IPS-18c (cell line): Measurements from ENCODE around the gene C11orf91.
"Not testable (repeated sequence)": the region's sequence is repeated elsewhere in the genome, so short reads cannot be mapped to it uniquely, and the experiment has no call there.

Experiments used
- H3K4me3 ChIP-seq: 2 replicates; pipeline ENCODE4 v1.7.0; 2013; ENCODE audit warnings: low read depth, mild to moderate bottlenecking, low read length, moderate library complexity; ENCODE audit not compliant: insufficient read depth
- H3K9me3 ChIP-seq: one replicate; pipeline ENCODE4 v1.6.1; 2013; ENCODE audit warnings: mild to moderate bottlenecking, low read length, moderate library complexity; ENCODE audit not compliant: control insufficient read depth, insufficient read depth

Gene C11orf91

GRCh38 chr11:33687733-33688479 is 12.7 kb downstream of the C11orf91 start:
- no peak overlapping the region for H3K4me3 ChIP-seq
- no peaks in the 10 kb centered on the region for H3K9me3 ChIP-seq

GRCh38 chr11:33685082-33685481 is 15.5 kb downstream of the C11orf91 start:
- no peak overlapping the region for H3K4me3 ChIP-seq
- H3K9me3 ChIP-seq, result no peaks in the 10 kb centered on the region

- no peak overlapping the region for H3K4me3 ChIP-seq
- H3K9me3 ChIP-seq, result no peaks in the 10 kb centered on the region
Measured at GRCh38 chr11:33684003-33684706, 16.5 kb downstream of the C11orf91 start.

DNA sequence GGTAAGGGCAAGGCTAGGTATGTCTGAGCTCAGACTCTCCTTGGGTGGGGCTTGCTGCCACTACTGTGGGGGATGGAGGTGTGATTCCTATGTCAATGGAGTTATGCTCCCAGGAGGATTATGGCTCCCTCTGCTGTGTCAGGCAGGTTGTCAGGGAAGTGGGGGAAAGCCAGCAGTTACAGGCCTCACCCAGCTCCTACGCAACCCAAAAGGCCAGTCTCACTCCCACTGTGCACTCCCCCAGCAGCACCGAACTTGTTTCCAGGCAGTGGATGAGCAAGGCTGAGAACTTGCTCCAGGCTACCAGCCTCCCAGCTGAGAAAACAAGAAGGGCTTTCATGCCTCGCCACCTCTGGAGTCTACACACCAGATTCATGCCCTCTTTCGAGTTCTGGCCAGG is 18.2 kb downstream of the C11orf91 start:
- H3K9me3 ChIP-seq, result no peaks in the 10 kb centered on the region
- no peak overlapping the region for H3K4me3 ChIP-seq

DNA sequence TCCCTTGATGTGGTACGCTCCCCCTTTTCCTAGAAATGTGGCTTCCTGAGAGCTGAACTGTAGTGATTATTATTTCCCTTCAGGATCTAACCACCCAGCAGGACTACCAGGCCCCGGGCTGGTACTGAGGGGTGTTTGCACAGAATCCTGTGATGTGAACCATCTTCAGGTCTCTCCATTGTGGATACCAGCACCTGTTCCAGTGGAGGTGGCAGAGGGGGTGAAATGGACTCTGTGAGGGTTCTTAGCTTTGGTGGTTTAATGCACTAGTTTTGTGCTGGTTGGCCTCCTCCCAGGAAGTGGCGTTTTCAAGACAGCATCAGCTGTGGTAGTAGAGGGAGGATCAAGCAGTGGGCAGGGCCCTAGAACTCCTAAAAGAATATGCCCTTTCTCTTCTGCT is 18.6 kb downstream of the C11orf91 start:
- H3K9me3 ChIP-seq, result no peaks in the 10 kb centered on the region
- no peak overlapping the region for H3K4me3 ChIP-seq

DNA sequence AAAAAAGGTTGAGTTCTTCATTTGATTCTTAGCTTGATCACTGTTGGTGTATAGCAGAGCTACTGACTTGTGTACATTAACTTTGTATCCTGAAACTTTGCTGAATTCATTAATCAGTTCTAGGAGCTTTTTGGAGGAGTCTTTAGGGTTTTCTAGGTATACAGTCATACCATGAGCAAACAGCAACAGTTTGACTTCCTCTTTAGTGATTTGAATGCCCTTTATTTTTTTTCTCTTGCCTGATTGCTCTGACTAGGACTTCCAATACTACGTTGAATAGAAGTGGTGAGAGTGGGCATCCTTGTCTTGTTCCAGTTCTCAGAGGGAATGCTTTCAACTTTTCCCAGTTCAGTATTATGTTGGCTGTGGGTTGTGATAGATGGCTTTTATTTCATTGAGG is 22.0 kb downstream of the C11orf91 start:
- not testable (repeated sequence) for H3K4me3 ChIP-seq, H3K9me3 ChIP-seq

DNA sequence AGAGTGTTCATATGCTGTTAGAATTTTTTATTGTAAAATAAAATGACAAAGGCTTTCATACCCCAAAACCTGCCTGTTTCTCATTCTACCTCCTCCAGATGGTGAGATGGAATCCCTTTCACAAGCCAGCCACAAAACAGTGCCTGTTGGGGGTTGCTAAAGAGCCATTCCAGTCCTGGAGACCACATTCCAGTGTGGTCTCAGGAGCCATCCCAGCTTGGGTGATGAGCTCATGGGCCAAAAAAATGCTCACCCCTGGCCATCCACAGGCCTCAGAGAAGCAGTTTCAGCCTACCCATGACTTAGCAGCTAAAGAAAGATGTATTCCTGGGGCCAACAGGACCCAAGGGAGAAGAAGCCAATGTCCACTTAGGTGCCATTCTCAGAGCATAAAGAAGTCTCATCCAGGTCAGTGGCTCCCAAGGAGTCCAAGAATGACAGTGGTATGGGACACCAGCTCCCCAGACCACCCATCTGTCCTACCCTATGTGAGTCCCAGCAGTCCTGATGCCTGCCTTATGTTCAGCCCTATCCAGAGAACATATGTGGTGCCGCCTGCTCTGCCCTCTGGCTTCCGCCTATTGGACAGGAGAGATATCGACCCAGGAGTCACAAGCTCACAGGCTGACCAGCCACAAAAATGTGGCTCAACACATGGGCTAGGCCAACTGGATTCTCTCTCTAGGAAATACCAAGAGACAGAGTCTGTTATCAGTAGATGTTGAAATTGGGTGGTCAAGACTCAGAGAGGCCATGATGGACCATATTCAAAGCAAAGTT is 26.4 kb downstream of the C11orf91 start:
- no peak overlapping the region for H3K4me3 ChIP-seq
- no peaks in the 10 kb centered on the region for H3K9me3 ChIP-seq

DNA sequence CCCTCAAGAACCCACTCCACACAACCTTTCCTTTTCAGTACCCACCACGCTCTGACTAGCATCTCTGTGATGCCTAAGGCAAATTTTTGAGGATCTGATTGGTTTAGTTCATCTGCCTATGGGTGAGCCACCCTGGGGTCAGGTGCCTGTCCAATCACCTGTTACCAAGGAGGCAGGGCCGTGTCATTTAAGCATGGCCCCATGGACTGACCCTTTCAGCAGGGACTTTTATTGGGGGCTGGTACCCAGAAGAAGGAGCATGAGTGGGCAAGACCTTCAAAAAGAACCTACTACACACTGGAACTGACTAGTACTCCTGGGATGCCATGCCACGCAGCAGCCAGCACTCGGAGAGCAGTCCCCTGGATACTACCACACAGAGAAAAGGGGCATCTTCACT is 28.4 kb downstream of the C11orf91 start:
- H3K9me3 ChIP-seq, result no peaks in the 10 kb centered on the region
- H3K4me3 ChIP-seq, result no peak overlapping the region

GRCh38 chr11:33670250-33671011 is 30.2 kb downstream of the C11orf91 start:
- H3K4me3 ChIP-seq, result no peak overlapping the region
- H3K9me3 ChIP-seq, result no peaks in the 10 kb centered on the region

DNA sequence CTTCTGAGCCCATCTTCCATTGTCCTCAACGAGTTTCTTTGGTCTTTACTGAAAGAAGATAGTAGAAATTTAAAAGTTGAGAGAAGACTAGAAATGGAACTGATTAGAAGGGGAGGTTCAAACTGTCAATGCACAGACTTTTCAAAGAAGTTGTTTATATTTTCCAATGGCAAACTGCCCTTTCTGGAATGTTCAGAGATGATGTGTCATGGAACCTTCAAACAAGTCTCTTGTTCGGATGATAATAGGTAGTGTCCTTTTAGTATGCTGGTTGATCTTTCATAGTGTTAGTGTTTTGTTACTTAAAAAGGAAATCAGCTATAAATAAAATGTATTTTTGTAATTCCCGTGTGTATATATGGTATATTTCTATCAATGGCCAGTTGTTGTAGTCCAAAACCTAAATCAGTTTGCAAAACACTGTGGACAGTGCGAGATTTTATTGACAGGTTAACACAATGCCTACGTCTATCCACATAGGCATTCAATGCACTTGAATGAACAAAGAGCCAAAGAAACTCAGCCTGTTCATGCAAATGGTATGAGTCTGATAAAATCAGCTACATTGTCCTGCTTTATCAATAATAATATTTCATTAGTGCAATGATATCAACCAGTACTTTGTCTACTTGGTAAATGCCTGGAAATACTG is 30.9 kb downstream of the C11orf91 start:
- no peak overlapping the region for H3K4me3 ChIP-seq
- no peaks in the 10 kb centered on the region for H3K9me3 ChIP-seq

- no peak overlapping the region for H3K4me3 ChIP-seq
- no peaks in the 10 kb centered on the region for H3K9me3 ChIP-seq
Measured at GRCh38 chr11:33668951-33669596, 31.6 kb downstream of the C11orf91 start.

GRCh38 chr11:33668468-33668825 is 32.2 kb downstream of the C11orf91 start:
- Histone ChIP-seq H3K4me3 (no peak overlapping the region; the same call in 1 of the 2 replicates), H3K9me3 (no peaks in the 10 kb centered on the region)

DNA sequence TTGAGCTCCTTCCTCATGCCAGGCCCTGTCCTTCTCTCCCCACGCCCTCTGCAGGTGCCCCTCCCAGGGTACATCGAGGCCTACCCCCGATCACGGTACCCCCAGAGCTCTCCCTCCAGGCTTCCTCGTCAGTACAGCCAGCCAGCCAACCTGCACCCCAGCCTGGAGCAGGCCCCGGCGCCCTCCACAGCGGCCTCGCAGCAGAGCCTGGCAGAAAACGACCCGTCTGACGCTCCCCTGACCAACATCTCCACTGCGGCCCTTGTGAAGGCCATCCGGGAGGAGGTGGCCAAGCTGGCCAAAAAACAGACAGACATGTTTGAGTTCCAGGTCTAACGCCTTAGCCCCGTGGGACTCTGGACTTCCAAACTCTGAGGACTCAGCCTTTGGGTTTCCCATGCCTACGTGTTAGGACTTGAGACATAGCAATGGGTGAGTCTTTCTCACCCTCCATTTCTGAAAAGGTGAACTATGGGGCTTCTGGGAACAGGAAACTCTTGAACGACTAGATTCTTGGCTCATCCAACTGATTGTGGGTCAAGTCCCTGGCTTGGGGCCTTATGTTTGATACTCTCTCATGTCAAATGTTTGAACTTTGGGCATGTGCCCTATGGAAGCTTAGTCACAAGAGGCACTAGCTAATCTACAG is 32.7 kb downstream of the C11orf91 start:
- no peak overlapping the region; the same call in 1 of the 2 replicates for H3K4me3 ChIP-seq
- no peaks in the 10 kb centered on the region for H3K9me3 ChIP-seq

DNA sequence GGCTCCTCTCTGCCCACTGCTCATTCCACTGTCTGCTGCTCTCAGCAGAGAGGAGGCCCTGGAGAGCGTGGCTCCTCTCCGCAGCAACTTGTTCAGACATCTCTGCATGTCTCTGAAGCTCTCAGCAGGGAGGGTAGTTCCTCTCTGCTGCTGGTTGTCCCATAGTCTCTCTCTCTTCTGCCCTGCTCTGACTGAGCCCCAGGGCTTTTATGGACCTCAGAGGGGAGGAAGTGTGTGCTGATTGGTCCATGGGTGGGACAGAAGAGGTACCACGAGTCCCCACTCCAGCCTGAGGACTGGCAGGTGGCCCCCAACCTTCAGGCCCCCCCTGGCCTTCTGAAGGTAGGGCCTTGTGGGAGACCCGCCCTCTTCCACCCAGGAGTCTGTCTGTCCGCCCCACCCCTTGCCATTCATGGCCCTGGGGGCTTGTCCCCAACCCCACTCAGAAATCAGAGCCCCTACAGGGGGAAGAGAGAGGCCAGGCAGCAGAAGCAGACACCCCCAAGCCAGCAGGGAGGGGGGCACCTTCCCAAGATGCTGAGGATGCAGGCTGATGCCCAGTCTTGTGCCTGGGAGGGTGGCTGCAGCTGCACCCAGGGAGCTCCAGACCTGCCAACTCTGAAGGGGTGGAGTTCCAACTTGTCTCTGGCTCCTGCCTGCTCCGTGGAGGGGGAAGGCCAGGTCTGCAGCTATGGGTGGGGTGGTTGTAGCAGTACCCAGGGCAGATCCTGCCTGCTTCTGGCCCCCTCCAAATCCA is 35.1 kb downstream of the C11orf91 start:
- Histone ChIP-seq H3K9me3 (no peaks in the 10 kb centered on the region), H3K4me3 (no peak overlapping the region)

- no peak overlapping the region for H3K4me3 ChIP-seq
- no peaks in the 10 kb centered on the region for H3K9me3 ChIP-seq
Measured at GRCh38 chr11:33664827-33665226, 35.8 kb downstream of the C11orf91 start.
